GM12891 (cell line): ENCODE data around the gene SLC12A6.

Experiments
- PAX5 ChIP-seq: IDR thresholded peaks from 2 replicates; pipeline ENCODE4 v1.6.1; 2011; ENCODE audit warnings: low read length, moderate library complexity, mild to moderate bottlenecking; ENCODE audit not compliant: insufficient read depth, severe bottlenecking
- POLR2A ChIP-seq: IDR thresholded peaks from 2 replicates; pipeline ENCODE4 v1.6.1; 2011; ENCODE audit warnings: low read depth, low read length, control low read depth
- POLR2AphosphoS5 ChIP-seq: IDR thresholded peaks from 2 replicates; pipeline ENCODE4 v1.6.1; 2011; ENCODE audit warnings: low read depth, low read length, control low read depth
- SPI1 ChIP-seq: IDR thresholded peaks from 2 replicates; pipeline ENCODE4 v1.6.1; 2011; ENCODE audit warnings: low read depth, low read length, control low read depth
- TAF1 ChIP-seq: IDR thresholded peaks from 2 replicates; pipeline ENCODE4 v1.6.1; 2011; ENCODE audit warnings: low read depth, low read length, control low read depth

DNA sequence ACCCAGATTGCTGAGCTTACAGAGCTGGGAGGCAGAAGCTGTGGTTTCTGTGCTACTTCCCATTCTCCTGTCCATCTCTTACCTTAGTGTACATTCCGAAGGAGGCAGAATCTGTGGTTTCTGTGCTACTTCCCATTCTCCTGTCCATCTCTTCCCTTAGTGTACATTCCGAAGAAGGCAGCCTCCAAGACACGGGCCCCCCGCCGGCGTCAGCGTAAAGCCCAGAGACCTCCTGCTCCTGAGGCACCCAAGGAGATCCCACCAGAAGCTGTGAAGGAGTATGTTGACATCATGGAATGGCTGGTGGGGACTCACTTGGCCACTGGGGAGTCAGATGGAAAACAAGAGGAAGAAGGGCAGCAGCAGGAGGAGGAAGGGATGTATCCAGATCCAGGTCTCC lies 16.7 kb upstream of the SLC12A6 start:
- TF ChIP-seq SPI1 (no peak), POLR2AphosphoS5 (no peak), POLR2A (no peak), TAF1 (no peak), PAX5 (no peak)
